Type B pancreatic cell (in vitro differentiated cells): ENCODE data around the gene KRTAP10-9. TPM values are rescaled to one million over a fixed set of nuclear protein-coding genes. Genes with fewer than 3 reads are reported as not detected.
"Not testable (repeated sequence)": the region's sequence is repeated elsewhere in the genome, so short reads cannot be mapped to it uniquely, and the experiment has no call there.

Experiments used
- DNase-seq: peaks from one replicate; pipeline ENCODE4 v3.0.0; 2021; ENCODE audit warnings: mixed read lengths; ENCODE audit not compliant: unreplicated experiment; ENCODE audit errors: extremely low spot score
- H3K27ac Mint-ChIP-seq: 2 replicates; pipeline ENCODE4 v1.8.0; 2021; ENCODE audit warnings: mild to moderate bottlenecking, mixed read lengths
- H3K27me3 Mint-ChIP-seq: 2 replicates; pipeline ENCODE4 v1.8.0; 2021; ENCODE audit warnings: mixed read lengths
- H3K36me3 Mint-ChIP-seq: 2 replicates; pipeline ENCODE4 v1.8.0; 2021; ENCODE audit warnings: mixed read lengths
- H3K4me1 Mint-ChIP-seq: one replicate; pipeline ENCODE4 v1.8.0; 2021; ENCODE audit warnings: mixed read lengths; ENCODE audit not compliant: unreplicated experiment
- H3K4me3 Mint-ChIP-seq: 2 replicates; pipeline ENCODE4 v1.8.0; 2021; ENCODE audit warnings: mild to moderate bottlenecking, mixed read lengths
- H3K9me3 Mint-ChIP-seq: 2 replicates; pipeline ENCODE4 v1.8.0; 2021; ENCODE audit warnings: mixed read lengths
- CTCF ChIP-seq: fragments of 200-600 bp; sonication (generic); conservative IDR thresholded peaks from 2 replicates; pipeline ENCODE4 v1.5.0; 2021; ENCODE audit warnings: antibody characterized with exemption, mild to moderate bottlenecking
- total RNA-seq: library from RNA; stranded (reverse); gene quantifications from 2 replicates; pipeline ENCODE4 v1.2.1, GENCODE V29; 2021; ENCODE audit warnings: low replicate concordance

Gene KRTAP10-9
- total RNA-seq, 1 donor from 2014 or later = not detected

DNA sequence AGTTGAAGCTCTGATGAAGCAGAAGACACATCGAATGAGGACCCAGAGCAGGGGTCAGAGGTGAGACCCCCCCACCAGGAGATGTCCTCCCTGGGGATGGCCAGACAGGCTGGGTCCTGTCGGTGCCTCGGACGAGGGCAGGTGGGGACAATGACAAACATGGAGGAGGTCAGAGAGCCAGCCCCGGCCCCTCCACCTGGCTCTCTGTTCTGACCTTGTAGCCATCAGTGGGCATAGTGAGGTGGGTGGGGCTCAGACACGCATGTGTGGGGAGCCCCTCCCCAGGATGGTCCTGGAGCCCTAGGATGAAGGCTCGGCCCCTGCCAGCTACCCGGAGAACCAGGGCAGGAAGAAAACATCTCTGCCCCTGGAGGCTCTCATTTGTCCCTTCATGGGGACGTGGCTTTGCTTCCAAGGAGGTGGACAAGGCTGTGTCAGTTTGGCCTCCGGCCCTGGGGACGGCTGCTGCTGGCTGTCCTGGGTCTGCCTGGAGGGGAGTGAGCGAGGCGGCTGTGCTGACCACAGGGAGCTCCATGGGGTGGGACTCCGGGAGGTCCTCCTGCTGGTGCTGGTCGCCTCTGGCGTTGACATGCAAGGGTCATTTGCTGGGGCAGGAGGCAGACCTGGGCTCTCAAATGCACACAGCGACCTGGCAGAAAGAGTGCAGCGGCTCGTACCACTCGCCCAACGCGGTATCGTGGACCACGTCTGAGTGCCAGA, 37.1 kb upstream of the KRTAP10-9 start:
- Mint-ChIP-seq H3K4me3 (no peak overlapping the region), H3K36me3 (no peaks in the 10 kb centered on the region), H3K27ac (no peak overlapping the region), H3K4me1 (peaks cover 4% of the 10 kb centered on the region), H3K27me3 (peaks cover 21% of the 10 kb centered on the region), H3K9me3 (no peaks in the 10 kb centered on the region)
- peak; percentile 61 for DNase-seq
- no peak for TF ChIP-seq CTCF

- H3K27ac Mint-ChIP-seq = no peak overlapping the region
- peak; percentile 62 for DNase-seq
- no peak overlapping the region for H3K4me3 Mint-ChIP-seq
- H3K36me3 Mint-ChIP-seq = no peaks in the 10 kb centered on the region
- peaks cover 8% of the 10 kb centered on the region for H3K4me1 Mint-ChIP-seq
- peaks cover 17% of the 10 kb centered on the region for H3K27me3 Mint-ChIP-seq
- no peaks in the 10 kb centered on the region for H3K9me3 Mint-ChIP-seq
- TF ChIP-seq CTCF = no peak
Observed at GRCh38 chr21:44590311-44590721, 36.6 kb upstream of the KRTAP10-9 start.

GRCh38 chr21:44590897-44591800, 35.7 kb upstream of the KRTAP10-9 start:
- not testable (repeated sequence) for H3K9me3 Mint-ChIP-seq, H3K4me1 Mint-ChIP-seq, H3K4me3 Mint-ChIP-seq, H3K27ac Mint-ChIP-seq, H3K36me3 Mint-ChIP-seq, DNase-seq
- H3K27me3 Mint-ChIP-seq = peaks cover 14% of the 10 kb centered on the region

DNA sequence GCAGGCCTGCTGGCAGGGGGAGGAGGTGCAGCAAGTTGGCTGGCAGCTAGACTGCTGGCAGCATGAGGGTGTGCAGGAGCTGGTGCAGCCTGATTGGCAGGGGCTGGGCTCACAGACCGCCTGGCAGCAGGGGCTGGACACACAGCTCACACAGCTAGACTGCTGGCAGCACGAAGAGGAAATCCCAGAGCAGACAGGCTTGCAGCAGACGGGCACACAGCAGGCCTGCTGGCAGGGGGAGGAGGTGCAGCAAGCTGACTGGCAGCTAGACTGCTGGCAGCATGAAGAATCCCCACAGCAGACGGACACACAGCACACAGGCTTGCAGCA, 35.1 kb upstream of the KRTAP10-9 start:
- H3K27ac Mint-ChIP-seq, DNase-seq, H3K27me3 Mint-ChIP-seq, H3K36me3 Mint-ChIP-seq, H3K4me1 Mint-ChIP-seq, H3K9me3 Mint-ChIP-seq, H3K4me3 Mint-ChIP-seq: not testable (repeated sequence)

DNA sequence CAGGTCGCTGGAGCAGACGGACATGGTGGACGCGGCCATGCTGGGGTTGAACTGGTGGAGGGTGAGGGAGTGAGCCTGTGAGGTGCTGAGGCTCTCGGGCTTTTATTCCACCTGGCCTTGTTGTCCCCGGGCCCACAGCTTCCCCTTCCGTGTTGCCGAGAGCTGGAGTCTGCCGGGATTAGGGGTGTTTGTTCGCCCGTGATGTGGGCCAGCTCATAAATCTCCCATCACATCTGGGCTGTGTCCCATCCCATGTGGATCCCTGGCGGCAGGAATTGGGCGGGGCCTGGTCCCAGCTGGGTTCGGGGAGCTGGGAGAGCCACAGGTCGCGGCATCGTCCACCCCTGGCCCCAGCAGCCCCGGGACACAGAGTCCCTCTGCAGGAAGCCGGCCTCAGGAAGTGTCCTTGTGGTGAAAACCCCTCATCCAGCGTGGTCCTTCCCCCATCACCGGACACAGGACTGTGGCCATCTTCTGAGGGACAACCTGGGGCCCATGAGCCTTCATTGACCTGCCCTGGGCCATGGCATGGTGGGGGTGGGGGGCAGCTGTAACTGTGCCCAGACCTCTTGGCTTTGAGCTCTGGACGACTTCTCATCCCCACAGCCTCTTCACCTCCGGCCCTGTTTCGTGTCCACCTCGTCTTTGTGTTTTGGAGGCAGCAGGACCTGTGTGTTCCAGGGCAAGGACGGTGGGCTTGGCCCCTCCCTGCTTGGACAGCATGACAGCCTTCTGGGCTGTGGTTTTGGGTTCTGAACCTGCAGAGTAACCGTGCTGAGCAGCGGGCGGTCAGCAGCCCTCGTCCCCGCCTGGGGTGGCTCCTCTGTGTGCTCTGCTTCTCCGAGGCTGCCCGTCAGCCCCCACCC, 34.2 kb upstream of the KRTAP10-9 start, which contains the start of gene KRTAP10-6:
KRTAP10-6 (minus strand) TSS at position 60 of the 866 bp plus-strand sequence; CDS start at position 39, 21 bp downstream.
- peak within 1 kb of the TSS; percentile 42 for H3K27ac Mint-ChIP-seq
- H3K27me3 Mint-ChIP-seq = peaks cover 8% of the 10 kb centered on the region
- DNase-seq = peak; percentile 66
- TF ChIP-seq CTCF = no peak
- H3K4me1 Mint-ChIP-seq = peaks cover 8% of the 10 kb centered on the region
- no peaks in the 10 kb centered on the region for H3K36me3 Mint-ChIP-seq
- H3K4me3 Mint-ChIP-seq = no peak within 1 kb of the TSS
- peaks cover under 1% of the 10 kb centered on the region for H3K9me3 Mint-ChIP-seq

- TF ChIP-seq CTCF = no peak
- no peak overlapping the region for H3K4me3 Mint-ChIP-seq
- H3K27ac Mint-ChIP-seq = peak overlapping the region; percentile 67
- no peak for DNase-seq
- H3K4me1 Mint-ChIP-seq = peaks cover 12% of the 10 kb centered on the region
- peaks cover 3% of the 10 kb centered on the region for H3K27me3 Mint-ChIP-seq
- no peaks in the 10 kb centered on the region for H3K36me3 Mint-ChIP-seq
- peaks cover 12% of the 10 kb centered on the region for H3K9me3 Mint-ChIP-seq
Observed at GRCh38 chr21:44593598-44594405, 33.1 kb upstream of the KRTAP10-9 start.
